GM19452 (cell line): Measurements from ENCODE around the gene COPB2.
"Not testable (repeated sequence)": the region's sequence is repeated elsewhere in the genome, so short reads cannot be mapped to it uniquely, and the experiment has no call there.

Source experiments
- ATAC-seq: cut with Tn5 transposase; IDR thresholded peaks from one replicate; pipeline ENCODE4 v1.9.1; 2021; ENCODE audit not compliant: unreplicated experiment

COPB2 gene

GRCh38 chr3:139380575-139380974 lies 8.9 kb downstream of the COPB2 start:
- ATAC-seq: no peak

GRCh38 chr3:139378587-139379241 lies 10.7 kb downstream of the COPB2 start:
- ATAC-seq: no peak

GRCh38 chr3:139377378-139377777 lies 12.1 kb downstream of the COPB2 start:
- no peak for ATAC-seq

GRCh38 chr3:139374099-139374498 lies 15.3 kb downstream of the COPB2 start:
- no peak for ATAC-seq

GRCh38 chr3:139364549-139364948 lies 24.9 kb downstream of the COPB2 start:
- no peak for ATAC-seq

GRCh38 chr3:139361276-139361675 lies 28.2 kb downstream of the COPB2 start:
- ATAC-seq: no peak

GRCh38 chr3:139358841-139359562 lies 30.4 kb downstream of the COPB2 start:
- no peak for ATAC-seq

- peak; percentile 49 for ATAC-seq
These were observed 31.5 kb downstream of the COPB2 start for GRCh38 chr3:139357899-139358298.

- no peak for ATAC-seq
These were observed 33.6 kb downstream of the COPB2 start for GRCh38 chr3:139355891-139356290.

GRCh38 chr3:139355476-139355875 lies 34.0 kb downstream of the COPB2 start:
- ATAC-seq: no peak

- no peak for ATAC-seq
These were observed 34.8 kb downstream of the COPB2 start for GRCh38 chr3:139354661-139355060.

- ATAC-seq: no peak
These were observed 35.4 kb downstream of the COPB2 start for GRCh38 chr3:139353920-139354556.

- ATAC-seq: no peak
These were observed 42.7 kb downstream of the COPB2 start for GRCh38 chr3:139346771-139347170.

GRCh38 chr3:139343895-139344856 lies 45.3 kb downstream of the COPB2 start, which contains the start of gene MRPS22:
TSS of gene MRPS22 (plus strand) at chr3:139344020. CDS start at chr3:139344027, 7 bp downstream.
- ATAC-seq: peak; percentile 98

- no peak for ATAC-seq
These were observed 47.4 kb downstream of the COPB2 start for GRCh38 chr3:139342054-139342453.

GRCh38 chr3:139340784-139341183 lies 48.7 kb downstream of the COPB2 start:
- no peak for ATAC-seq

GRCh38 chr3:139339219-139339906 lies 50.1 kb downstream of the COPB2 start:
- ATAC-seq: no peak

- ATAC-seq: no peak
These were observed 51.0 kb downstream of the COPB2 start for GRCh38 chr3:139338405-139338804.

- ATAC-seq: not testable (repeated sequence)
These were observed 54.8 kb downstream of the COPB2 start for GRCh38 chr3:139334675-139335074.

- ATAC-seq: no peak
These were observed 57.4 kb downstream of the COPB2 start for GRCh38 chr3:139332092-139332491.
